AG08396 (cell line): ENCODE measurements around the gene SLC16A9.
"Not testable (repeated sequence)": the region's sequence is repeated elsewhere in the genome, so short reads cannot be mapped to it uniquely, and the experiment has no call there.

Experiments used
- DNase-seq: peaks from one replicate; pipeline ENCODE4 v3.0.0; 2012; ENCODE audit warnings: low spot score, mixed read lengths

The SLC16A9 gene, protein sequence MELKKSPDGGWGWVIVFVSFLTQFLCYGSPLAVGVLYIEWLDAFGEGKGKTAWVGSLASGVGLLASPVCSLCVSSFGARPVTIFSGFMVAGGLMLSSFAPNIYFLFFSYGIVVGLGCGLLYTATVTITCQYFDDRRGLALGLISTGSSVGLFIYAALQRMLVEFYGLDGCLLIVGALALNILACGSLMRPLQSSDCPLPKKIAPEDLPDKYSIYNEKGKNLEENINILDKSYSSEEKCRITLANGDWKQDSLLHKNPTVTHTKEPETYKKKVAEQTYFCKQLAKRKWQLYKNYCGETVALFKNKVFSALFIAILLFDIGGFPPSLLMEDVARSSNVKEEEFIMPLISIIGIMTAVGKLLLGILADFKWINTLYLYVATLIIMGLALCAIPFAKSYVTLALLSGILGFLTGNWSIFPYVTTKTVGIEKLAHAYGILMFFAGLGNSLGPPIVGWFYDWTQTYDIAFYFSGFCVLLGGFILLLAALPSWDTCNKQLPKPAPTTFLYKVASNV

DNA sequence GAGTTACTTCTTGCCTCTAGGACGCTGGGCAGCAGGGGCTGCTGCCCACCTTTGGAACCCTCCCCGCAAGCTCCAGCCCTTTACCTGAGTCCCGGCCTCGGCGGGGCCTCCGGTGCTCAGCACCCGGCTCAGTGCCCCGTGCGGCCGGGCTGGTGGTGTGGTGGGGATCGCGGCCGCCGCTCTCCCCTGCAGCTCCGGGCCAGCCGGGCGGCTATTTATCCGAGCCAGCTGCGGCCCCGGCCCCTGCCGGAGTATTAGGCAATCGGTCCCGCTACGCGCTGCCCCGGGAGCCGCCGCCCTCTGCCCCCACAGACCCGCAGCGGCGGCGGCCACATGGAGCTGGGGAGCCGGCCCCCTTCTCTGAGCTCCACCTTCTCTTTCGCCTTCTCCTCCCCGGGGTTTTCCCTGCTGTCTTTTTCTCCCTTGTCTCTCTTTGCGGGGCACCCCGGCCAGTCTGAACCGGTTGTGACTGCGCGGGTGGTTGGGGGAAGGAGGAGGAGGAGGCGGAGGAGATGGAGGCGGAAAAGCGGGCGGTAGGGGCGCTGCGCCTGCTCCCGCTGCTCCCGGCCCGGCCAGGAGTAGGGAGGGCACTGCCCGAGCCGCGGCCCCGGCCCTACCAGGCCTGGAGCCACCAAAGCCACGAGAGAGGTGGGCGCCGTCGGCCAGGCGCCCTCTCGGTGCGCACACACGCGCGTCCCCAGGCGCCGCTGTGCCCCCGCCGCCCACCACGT lies at the start of gene SLC16A9:
Gene SLC16A9, minus strand, starts transcription at position 456 of the 731 bp plus-strand sequence. CDS start 25,559 bp downstream, outside the sequence.
- peak; percentile 70 for DNase-seq

DNA sequence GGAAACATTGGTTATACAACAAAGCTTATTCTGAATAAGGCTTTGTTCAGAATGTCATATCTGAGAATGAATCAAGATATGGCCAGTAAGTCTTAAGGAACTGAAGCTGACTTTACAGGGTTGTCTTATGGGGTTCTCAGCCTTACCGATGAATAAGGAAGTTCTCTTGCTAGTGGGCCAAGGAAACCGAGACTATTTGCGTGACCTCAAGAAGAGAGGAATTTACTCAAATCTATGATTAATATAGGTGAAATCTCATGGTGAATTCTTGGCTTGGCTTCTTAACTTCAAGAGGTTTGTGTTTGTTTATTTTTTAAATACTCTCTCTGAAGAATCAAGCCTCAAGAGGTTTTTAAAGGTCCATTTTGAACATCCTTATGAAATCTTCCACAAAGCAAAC lies 48.3 kb upstream of the SLC16A9 start:
- DNase-seq: no peak

DNA sequence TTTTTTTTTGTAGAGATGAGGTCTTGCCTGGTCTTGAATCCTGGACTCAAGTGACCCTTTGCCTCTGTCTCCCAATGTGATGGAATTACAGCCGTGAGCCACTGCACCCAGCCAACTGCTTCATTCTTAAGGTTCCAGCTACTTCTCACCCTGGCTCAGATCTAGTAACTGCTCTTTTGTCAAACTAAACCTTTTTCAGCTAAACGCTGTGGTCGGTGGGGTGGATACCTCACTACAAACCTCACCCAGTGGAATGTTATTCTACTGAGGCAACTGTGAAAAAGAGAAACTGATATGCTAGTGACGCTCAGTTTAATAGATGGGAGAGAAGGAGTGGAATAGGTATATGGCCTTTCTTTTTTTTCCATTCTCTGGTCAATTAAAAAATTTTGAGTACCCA lies 45.3 kb upstream of the SLC16A9 start:
- DNase-seq: no peak

DNA sequence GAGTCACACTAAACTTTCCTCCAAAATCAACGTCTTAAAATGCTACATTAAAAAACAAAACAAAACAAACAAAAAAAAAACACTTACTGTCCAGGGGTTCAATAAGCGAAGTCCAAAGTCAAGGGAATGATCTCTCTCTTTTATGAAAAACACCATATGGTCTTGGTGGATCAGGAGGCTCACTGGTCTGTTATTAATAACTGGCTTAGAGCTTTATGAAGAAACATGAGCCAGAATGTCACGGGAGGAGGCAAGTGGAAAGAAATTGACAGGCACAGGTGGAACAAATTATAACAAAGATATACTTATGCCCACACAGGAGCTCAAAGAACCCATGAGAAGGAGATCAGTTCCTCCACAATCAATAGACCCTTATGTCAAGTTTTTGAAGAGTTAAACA lies 43.6 kb upstream of the SLC16A9 start, which contains the start of gene MRLN:
Gene MRLN, minus strand, starts transcription at position 189 of the 400 bp plus-strand sequence.
- no peak for DNase-seq

DNA sequence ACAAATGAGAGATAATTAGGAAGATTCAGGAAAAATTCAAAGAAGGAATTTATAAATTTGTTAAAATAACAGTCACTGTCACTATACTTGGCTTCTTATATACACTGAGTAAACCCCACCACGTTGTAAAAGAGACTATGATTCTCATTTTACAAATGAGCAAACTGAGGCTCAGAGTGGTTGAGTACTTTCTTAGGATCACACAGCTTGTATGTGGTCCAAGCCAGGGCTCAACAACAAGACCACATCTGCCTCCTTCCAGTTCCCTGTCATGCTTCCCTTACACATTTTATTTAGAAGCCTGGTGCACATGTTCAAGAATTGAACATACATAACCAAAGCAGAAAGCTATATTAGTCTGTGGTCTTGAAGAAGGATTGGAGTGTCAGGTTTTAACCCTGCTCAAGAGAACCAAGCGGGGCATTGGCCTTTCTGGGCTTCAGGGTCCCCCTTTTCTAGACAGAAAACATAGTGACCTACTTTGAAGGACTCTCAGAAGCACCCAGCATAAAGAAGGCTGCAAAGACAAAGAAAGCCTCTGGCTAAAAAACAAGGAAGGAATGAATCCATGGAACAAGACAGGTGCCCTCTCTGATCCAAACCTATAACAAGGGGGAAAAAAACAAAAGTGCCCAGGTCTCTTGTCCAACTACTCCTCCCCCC lies 42.8 kb upstream of the SLC16A9 start:
- DNase-seq: no peak

DNA sequence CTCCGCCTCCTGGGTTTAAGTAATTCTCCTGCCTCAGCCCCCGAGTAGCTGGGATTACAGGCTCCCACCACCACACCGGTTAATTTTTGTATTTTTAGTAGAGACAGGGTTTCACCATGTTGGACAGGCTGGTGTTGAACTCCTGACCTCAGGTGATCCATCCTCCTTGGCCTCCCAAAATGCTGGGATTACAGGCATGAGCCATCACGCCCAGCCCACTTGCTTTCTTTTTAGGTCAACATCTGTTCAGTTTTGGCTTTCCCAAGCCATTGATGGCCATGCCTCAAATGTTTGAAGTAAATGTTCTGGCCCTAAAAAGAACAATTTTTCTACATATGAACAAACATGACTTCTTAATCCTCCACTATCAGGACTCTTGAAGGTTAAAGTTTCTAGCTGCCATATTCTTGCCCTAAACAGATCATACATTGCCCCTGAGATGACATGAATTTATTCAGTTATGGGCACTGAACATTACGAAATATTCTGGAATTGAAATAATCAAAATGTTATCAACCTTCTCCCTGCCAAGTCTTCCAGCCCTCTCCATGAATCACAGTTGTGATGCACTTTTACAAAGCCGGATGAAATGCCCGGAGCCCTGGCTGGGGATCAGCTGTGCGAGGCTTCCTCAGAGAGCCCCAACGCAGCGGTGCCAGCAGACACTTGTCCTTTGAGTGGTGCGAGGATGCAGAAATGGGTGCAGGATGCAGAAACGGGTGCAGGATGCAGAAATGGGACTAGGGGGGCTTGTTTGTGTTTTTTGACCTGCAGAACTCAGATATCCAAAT lies 40.7 kb upstream of the SLC16A9 start:
- DNase-seq: peak; percentile 26

DNA sequence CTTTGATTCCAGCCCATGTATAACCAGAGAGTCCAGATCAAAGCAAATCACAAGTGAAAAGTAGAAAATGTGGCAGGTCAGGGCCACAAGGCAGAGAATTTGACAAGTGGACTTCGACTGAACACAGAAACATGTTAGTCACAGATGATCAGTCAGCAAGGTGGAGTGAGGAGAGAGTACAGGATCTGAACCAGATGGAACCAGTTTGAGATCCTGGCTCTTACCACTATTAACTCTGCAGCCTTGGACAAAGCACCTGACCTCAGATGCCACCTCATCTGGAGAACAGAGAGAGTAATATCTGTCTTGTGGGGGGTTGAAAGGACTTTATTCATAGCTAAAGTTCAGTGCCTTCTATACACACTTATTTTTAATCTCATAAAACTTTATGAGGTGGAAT lies 39.2 kb upstream of the SLC16A9 start:
- DNase-seq: no peak

DNA sequence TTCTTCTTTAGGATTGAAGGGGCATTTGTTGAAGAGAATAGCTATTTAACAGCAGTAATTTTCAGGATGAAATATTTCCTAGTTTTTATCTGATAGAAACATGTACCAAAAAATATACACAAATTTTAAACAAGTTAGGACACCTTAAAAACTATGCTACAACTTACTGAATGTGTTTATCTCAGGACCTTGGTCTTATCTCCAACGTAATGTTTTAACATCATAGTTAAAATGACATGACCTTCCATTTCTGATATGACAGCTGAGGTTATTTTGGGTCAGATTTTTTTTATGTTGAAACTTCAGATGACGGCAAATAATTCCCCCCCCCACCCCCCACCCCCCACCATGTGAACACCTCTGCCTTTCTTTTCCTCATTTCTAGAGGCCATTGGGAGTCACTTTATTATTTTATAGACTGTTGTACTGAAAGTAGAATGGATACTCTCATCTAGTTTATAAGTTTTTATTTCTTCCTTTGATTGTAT lies 35.6 kb upstream of the SLC16A9 start:
- DNase-seq: no peak

DNA sequence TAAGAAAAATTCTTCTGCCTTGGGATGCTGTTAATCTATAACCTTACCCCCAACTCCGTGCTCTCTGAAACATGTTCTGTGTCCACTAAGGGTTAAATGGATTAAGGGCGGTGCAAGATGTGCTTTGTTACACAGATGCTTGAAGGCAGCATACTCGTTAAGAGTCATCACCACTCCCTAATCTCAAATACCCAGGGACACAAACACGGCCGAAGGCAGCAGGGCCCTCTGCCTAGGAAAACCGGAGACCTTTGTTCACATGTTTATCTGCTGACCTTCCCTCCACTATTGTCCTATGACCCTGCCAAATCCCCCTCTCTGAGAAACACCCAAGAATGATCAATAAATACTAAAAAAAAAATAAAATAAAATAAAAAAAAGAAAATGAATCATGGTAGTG lies 35.1 kb upstream of the SLC16A9 start:
- DNase-seq: not testable (repeated sequence)

DNA sequence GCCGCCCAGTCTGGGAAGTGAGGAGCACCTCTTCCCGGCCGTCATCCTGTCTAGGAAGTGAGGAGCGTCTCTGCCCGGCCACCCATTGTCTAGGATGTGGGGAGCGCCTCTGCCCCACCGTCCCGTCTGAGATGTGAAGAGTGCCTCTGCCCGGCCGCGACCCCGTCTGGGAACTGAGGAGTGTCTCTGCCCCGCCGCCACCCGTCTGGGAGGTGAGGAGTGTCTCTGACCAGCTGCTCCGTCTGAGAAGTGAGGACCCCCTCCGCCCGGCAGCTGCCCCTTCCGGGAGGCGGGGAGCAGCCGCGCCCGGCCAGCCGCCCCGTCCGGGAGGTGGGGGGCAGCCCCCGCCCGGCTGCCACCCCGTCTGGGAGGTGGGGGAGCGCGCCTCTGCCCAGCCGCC lies 34.5 kb upstream of the SLC16A9 start:
- DNase-seq: not testable (repeated sequence)

DNA sequence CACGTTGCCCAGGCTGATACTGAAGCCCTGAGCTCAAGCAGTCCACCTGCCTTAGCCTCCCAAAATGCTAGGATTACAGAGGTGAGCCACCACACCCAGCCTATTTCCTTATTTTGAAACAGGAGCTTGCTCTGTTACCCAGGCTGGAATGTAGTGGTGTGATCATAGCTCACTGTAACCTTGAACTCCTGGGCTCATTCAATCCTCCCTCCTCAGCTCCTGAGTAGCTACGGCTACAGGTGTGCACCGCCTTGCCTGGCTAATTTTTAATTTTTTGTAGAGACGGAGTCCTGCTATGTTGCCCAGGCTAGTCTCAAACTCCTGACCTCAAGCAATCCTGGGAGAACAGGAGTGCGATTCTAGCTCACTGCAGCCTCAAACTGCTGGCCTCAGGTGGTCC lies 31.9 kb upstream of the SLC16A9 start:
- no peak for DNase-seq

DNA sequence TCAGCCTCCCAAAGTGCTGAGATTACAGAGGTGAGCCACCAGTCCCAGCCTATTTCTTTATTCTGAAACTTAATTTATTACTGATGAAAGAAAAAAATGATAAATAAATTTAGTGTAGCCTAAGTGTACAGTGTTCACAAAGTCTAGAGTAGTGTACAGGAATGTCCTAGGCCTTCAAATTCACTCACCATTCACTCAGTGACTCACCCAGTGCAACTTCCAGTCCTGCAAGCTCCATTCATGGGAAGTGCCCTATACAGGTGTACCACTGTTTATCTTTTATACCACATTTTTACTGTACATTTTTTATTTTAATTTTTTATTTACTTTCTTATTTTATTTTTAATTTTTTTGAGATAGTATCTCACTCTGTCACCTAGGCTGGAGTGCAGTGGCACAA lies 31.4 kb upstream of the SLC16A9 start:
- no peak for DNase-seq

DNA sequence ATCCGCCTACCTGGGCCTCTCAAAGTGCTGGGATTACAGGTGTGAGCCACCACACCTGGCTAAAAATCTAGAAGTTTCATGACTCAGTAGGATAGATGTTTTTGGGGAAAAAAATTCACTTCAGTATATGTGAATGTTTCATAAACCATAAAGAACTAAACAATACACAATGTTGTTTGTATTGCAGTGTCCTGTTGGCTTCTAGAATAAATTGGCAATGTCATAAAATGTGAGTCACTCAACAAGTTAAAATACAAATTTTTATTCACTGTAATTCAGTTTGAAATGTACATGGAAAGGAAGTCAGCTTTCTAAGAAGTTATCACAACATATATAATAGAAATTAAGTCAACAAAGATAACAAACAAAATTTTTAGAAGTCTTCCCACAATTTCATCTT lies 27.1 kb upstream of the SLC16A9 start:
- no peak for DNase-seq

DNA sequence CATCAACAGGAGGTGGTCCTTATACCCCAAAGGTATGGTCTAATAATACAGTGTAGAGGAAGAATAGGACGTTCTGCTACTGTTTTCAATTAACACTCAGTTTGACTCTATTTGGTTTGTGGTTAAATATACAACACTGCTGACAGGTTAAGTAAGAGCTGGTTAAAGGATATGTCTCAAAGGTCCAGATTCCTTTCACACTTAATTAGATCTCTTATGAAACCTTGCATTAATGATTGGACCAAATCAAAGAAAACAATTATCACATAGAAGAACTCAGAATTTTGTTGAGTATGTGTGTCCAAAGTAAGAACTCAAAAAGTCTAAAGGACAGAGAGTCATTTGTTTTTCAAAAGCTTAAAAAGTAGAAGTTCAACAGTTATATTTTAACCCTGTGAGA lies 25.6 kb upstream of the SLC16A9 start:
- no peak for DNase-seq

DNA sequence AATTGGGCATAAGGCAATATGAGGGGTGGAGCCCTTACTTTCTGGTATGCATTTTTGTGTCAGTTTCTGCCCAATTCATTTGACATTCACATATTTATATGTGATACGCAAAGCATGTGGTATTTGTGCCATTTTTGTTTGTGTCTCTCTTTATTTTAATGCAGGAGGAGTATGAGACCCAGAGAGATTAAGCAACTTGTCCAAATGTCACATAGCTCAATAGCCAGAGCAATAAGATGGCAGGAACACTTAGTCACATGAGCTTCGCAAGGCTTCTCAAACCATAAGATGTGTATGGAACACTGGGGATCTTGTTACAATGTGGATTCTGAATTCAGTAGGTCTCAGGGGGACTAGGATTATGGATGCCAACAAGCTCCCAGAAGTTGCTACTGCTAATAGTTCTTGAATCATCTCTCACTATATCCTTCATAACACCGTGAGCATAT lies 24.4 kb upstream of the SLC16A9 start:
- no peak for DNase-seq

DNA sequence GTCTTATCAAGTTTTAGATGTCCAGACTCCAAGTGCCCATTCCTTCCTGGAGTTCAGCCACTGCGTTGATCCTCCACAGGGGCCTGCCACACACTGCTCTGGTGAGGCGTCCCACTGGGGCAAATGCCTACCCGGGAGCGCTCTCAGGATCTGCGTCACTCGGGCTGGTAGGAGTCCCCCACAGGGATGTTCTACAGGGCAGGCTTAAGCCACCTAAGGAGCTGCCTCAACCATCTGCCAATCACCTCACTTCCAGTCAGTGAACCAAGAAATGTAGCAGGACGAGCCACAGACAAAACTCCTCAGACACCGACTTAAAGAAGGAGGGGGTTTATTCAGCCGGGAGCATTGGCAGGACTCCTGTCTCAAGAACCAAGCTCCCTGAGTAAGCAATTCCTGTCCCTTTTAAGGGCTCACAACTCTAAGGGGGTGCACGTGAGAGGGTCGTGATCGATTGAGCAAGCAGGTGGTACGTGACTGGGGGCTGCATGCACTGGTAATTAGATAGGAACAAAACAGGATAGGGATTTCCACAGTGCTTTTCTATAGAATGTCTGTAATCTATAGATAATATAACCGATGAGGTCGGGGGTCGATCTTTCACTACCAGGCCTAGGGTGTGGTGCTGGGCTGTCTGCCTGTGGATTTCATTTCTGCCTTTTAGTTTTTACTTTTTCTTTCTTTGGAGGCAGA lies 23.8 kb upstream of the SLC16A9 start:
- DNase-seq: not testable (repeated sequence)

DNA sequence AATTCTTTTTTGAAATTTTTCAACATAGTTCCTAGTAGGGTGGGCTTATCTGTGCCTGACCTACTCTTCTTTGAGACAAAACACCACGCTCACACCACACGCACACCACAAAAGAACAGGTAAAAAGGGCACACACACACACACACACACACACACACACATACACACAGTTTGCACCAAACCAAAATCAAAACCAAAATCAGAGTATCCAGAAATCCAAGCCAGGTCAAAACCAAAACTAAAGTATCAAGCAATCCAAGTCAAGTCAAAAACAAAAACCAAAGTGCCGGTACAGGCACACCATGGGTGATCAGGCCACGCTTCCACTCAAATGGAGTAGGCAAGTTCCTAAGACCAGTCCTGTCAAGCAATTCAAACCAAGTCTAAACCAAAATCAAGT lies 23.2 kb upstream of the SLC16A9 start:
- not testable (repeated sequence) for DNase-seq

DNA sequence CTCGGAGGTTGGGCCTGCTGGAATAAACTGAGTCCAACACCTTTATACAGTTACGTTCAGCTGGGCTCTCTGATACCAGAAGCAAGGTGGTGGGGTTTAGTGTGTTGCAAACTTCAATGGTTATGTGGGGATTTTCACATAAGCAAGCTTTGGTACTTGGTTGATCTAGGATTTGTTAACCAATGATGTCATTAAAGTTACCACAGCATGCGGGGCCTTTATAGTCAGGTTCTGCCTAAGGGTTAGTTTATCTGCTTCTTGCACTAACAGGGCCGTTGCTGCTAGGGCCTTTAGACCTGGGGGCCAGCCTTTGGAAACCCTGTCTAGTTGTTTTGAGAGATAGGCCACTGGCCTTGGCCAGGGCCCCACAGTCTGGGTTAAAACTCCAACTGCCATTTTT lies 19.5 kb upstream of the SLC16A9 start:
- DNase-seq: not testable (repeated sequence)

DNA sequence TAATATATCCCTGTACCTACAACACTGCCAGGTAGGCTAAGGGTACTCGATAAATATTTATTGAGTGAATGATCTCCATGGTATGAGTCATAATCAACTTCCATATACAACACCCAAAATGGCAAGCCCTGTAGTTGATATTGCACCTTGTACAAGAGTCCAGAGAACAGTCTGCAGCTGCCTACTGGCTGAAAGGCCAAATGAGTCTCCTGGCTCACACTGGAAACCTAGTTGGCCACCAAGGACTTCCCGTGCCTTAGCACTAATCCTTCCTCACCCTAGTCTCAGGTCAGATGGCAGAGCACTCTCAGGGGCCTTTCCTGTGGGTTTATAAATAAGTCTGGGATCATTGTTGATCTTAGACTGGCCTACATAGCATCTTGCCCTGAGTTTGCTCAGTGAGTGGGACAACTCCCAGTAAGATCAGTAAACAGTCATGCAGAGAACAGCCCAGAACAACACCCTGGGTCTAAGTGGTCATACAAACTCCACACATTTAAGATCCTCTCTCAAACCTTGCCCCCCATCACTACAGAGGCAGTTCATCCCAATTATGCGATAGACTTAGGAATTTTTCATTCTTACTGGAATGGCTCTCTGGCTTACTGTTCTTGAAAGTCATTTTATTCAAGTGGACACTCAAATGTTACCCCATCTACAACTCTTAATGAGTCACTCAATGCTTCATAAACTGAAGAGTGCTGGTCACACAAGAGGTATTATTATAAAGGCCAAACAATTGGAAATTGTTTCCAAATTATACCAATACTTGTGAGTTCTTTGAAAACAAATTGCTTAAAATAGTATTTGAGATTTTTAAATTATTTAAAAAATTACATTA lies 14.7 kb upstream of the SLC16A9 start:
- no peak for DNase-seq

DNA sequence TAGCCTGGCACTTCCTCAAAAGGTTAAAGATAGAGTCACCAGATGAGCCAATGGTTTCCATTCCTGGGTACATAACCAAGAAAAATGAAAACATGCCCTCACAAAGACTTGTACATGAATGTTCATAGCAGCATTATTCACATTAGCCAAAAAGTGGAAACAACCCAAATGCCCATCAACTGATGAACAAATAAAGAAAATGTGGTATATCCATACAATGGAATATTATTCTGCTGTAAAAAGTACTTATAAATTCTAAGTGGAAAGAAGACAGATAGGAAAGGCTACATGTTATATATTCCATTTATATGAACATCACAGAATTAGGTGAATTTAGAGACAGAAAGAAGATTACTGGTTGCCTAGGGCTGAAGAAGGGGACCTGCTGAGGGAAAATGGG lies 10.7 kb upstream of the SLC16A9 start:
- no peak for DNase-seq
